K562 (cell line): ENCODE measurements around the gene SH2D3A.

Experiments
- CTCF ChIP-seq, 3 experiments: IDR thresholded peaks in 2 of 3; conservative IDR thresholded peaks in 1 of 3; 2 replicates each; pipeline ENCODE4 v1.5.1; 2011 to 2012; ENCODE audit warnings: low read length in 3 of 3, mild to moderate bottlenecking in 3 of 3, control low read depth in 2 of 3, improper control_type of control experiment in 1 of 3, inconsistent platforms in 1 of 3, low read depth in 1 of 3, mixed read lengths in 1 of 3, moderate library complexity in 1 of 3; ENCODE audit not compliant: insufficient read depth in 2 of 3
- POLR2AphosphoS5 ChIP-seq: IDR thresholded peaks from 2 replicates; pipeline ENCODE4 v1.6.1; 2011; ENCODE audit warnings: mild to moderate bottlenecking, low read depth, low read length, moderate library complexity; ENCODE audit not compliant: control insufficient read depth, insufficient read depth
- PRPF4 ChIP-seq: fragments of 200-400 bp; formaldehyde crosslinking; IDR thresholded peaks from one replicate; pipeline ENCODE4 v1.6.1; 2017; ENCODE audit warnings: low read length, low read depth, mild to moderate bottlenecking; ENCODE audit not compliant: insufficient read depth, poor library complexity, severe bottlenecking

DNA sequence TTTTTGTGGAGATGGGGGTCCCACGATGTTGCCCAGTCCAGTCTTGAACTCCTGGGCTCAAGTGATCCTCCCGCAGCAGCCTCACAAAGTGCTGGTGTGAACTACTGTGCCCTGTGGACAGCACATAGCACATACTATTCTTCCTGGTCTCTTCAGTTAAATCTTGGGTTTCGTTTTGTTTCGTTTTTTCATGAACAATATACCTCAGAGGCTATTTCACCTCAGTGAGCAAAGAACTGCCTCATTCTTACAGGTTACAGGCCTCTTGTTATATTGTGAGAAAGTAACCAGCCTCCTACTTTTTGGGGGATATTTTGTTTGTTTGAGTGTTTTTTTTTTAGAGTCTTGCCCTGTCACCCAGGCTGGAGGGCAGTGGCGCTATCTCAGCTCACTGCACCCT lies 45.5 kb downstream of the SH2D3A start:
- no peak for TF ChIP-seq POLR2AphosphoS5
- no peak for TF ChIP-seq PRPF4
- TF ChIP-seq CTCF (IDR thresholded peaks at IDR 0.05 in 2 of 3, conservative IDR thresholded peaks at IDR 0.05 in 1 of 3; ENCODE audit: insufficient read depth in 2 of 3, low read depth in 1 of 3, low read length in 3 of 3), result no peak
